Measurements from ENCODE around the gene EXT2.

EXT2 gene

DNA sequence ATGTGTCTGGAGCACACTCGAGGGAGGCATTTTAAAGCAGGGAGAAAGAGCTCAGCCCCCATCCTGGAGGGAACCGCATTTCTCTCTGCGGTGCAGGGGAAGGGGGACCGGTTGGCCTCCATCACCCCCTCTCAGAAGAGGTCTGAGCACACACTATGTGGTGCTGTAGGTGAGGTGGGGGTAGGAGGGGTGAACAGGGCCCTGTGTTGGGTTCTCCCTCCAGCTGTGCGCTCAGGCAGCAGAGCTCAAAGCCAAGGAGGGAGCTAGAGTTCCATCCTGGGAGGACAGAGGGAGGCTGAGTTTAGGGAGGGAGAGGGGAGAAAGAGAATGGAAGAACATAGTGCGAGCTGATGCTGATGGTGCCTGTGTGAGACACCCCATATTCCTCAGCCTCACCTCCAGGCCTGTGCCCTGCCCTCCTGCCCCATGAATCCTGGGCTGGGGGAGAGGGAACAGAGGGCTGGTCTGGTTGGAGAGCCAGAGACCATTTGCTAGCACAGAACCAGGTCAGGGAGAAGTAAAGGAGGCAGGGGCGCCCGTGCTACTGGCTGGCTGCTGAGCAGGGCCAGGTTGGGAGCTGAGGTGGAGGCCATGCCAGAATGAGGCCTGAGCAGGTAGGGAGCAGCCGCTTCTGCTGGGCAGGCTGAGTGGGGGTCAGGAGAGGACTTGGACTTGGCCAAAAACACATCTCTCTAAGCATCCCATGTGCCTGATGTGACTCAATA, 170.7 kb downstream of the EXT2 start:
- Histone ChIP-seq H3K4me3 (ENCODE audit: low read length) (no peak overlapping the region), H2AFZ (ENCODE audit: low read depth, low read length) (no peak overlapping the region), H3K27me3 (ENCODE audit: insufficient read depth, low read length) (peaks cover 2% of the 10 kb centered on the region), H3K4me1 (ENCODE audit: insufficient read depth, low read length) (no peaks in the 10 kb centered on the region), H3K9me3 (ENCODE audit: low read length) (no peaks in the 10 kb centered on the region), H3K36me3 (ENCODE audit: insufficient read depth, low read length) (no peaks in the 10 kb centered on the region)

DNA sequence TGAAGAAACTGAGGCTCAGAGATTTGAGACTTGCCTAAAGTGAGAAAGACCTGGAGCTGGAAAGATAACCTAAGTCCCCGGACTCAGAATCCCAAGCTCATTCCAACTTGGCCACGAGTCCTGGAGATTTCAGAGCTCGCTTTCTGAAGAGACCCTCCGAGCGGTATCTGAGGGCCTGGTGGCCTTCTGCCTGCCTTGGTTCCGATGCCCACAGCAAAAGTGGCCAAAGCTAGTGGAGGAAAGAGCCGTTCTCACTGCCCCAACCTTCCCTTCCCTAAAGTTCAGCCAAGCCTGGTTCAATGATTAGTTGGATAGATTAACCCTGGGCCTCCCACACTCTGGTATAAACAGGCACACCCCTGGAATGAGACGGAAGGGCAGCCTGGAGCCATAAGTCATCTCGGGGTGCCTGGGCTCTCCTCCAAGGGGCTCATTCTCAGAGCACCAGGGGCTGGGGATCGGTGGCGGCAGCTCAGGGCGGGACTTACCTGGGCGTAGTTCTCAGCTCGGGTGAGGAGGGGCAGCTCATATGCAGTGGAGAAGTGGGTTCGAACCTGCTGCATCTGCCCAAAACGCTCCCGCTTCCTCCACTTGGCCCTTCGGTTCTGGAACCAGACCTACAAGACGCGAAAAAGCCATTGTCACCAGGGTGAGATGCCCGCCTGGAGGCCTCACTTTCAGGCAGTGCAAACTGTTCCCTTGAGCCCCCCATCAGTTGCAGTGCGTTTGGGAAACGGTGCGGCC, 171.7 kb downstream of the EXT2 start:
- H3K4me3 ChIP-seq (ENCODE audit: low read length) = no peak overlapping the region
- H2AFZ ChIP-seq (ENCODE audit: low read depth, low read length) = no peak overlapping the region
- H3K9me3 ChIP-seq (ENCODE audit: low read length) = no peaks in the 10 kb centered on the region

DNA sequence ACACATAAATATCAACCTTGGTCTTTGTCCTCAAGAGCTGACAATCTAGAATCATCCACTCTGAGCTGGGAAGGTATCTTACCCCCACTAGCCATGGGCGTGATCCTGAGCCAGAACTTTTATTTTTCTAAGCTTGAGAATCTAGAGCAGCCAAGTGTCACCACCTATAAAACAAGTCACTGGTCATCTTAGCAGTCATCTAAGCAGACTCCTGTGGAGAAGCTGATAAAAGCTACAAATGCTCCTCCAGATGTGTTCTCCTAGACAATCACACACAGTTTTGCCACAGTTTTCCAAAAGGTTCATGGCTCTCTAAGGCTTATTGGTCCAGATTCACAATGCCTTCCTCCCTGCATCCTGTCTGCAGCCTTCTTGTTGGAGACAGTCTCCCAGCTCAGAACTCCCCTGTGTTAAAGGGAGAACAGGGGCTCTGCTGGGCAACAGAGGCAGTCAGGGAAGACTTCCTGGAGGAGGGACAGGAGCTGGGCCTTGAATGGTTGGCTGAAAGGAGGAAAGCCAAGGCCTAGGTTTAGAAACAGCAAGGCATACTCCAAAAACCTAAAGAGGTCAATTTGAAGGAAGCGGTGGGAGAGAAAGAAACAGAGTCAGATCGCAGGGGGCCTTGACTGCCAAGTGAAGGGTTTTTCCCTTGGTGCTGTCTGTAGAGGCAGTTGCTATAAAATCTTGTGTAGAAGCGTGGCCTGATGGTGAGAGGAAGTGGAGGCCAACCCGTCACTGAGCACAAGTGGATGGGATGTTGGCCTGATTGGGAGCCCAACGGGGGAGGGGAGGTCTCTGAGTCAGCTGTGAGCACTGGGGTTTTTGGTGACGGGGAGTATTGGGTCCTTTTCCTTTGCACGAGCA, 172.5 kb downstream of the EXT2 start:
- no peak overlapping the region for H2AFZ ChIP-seq (ENCODE audit: low read depth, low read length)
- no peak overlapping the region for H3K4me3 ChIP-seq (ENCODE audit: low read length)
- no peaks in the 10 kb centered on the region for H3K36me3 ChIP-seq (ENCODE audit: insufficient read depth, low read length)
- no peaks in the 10 kb centered on the region for H3K9me3 ChIP-seq (ENCODE audit: low read length)
- H3K27me3 ChIP-seq (ENCODE audit: insufficient read depth, low read length) = peaks cover 2% of the 10 kb centered on the region
- no peaks in the 10 kb centered on the region for H3K4me1 ChIP-seq (ENCODE audit: insufficient read depth, low read length)

More for the DNA sequence above, 171.7 kb downstream of the EXT2 start:
- H3K27me3 ChIP-seq (ENCODE audit: insufficient read depth, low read length) = peaks cover 2% of the 10 kb centered on the region
- H3K36me3 ChIP-seq (ENCODE audit: insufficient read depth, low read length) = no peaks in the 10 kb centered on the region
- no peaks in the 10 kb centered on the region for H3K4me1 ChIP-seq (ENCODE audit: insufficient read depth, low read length)

DNA sequence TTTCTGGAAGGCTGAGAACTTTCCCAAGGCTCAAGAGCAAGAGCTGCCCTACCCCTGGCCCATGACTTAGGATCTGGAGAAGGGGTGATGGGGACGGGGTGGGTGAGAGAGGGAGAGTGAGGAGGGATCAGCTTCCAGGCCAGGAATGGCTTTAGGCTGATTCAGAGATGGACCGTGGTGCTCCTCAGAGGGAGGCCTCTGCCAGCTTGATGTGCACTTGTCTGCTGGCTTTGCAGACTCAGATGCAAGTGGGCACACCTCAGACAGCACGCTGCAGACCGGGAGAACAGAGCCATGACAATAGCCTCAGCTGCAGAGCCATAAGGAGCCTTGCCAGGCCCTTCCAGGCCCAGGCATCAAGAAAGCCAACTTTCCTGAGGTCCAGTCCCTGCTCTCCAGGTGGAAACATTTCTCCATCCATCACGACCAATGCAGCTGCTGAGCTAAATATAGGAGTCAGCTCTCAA, 173.2 kb downstream of the EXT2 start:
- Histone ChIP-seq H3K27me3 (ENCODE audit: insufficient read depth, low read length) (peaks cover 2% of the 10 kb centered on the region), H2AFZ (ENCODE audit: low read depth, low read length) (no peak overlapping the region), H3K9me3 (ENCODE audit: low read length) (no peaks in the 10 kb centered on the region), H3K4me3 (ENCODE audit: low read length) (no peak overlapping the region), H3K4me1 (ENCODE audit: insufficient read depth, low read length) (no peaks in the 10 kb centered on the region), H3K36me3 (ENCODE audit: insufficient read depth, low read length) (no peaks in the 10 kb centered on the region)

DNA sequence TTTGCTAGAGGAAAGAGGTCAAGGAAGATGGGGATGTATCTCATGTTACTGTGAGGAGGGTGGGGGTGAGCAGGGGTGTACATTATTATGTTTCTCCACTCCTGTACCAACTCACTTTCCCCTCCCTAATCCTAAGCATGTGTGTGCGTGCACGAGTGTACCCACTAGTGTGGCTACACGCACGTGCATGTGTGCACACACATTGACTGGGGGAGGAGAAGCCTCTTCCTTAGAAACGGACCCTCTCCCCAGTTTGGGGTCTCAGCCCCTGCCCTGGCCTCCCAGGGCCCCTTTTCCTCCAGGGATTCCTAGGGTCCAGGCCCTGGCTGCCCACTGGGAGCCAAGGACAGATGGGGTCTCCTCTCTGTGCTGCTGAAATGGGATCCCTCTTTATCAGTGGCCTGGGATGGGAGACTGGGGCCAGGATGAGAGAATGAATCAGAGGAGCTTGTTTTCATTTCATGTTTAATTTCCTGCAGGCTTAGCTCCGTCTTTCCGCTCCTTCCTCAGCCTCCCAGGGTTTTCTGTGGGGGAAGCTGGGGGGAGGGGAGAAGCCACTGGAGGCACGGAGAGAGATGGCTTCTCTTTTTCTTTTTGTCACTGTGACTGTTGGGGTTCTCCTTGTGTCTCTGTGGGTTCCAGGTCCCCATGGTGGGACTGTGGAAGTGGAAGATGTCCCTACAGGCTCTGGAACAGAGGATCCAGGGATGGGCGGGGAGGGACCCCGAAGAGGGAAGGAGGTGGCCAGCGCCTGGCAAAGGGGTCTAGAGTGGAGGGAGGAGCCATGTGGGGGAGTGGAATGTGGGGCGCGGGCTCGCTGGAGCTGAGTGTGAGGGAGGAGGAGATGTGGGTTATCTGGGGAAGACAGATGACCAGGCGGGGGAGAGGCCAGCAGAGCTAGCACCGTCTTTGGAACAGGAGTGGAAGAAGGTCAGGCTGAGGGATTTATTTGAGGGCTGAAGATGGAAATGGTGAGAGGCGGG, 174.2 kb downstream of the EXT2 start:
- no peaks in the 10 kb centered on the region for H3K9me3 ChIP-seq (ENCODE audit: low read length)
- no peaks in the 10 kb centered on the region for H3K36me3 ChIP-seq (ENCODE audit: insufficient read depth, low read length)
- peaks cover 2% of the 10 kb centered on the region for H3K27me3 ChIP-seq (ENCODE audit: insufficient read depth, low read length)
- no peak overlapping the region for H3K4me3 ChIP-seq (ENCODE audit: low read length)
- no peaks in the 10 kb centered on the region for H3K4me1 ChIP-seq (ENCODE audit: insufficient read depth, low read length)
- H2AFZ ChIP-seq (ENCODE audit: low read depth, low read length) = no peak overlapping the region

DNA sequence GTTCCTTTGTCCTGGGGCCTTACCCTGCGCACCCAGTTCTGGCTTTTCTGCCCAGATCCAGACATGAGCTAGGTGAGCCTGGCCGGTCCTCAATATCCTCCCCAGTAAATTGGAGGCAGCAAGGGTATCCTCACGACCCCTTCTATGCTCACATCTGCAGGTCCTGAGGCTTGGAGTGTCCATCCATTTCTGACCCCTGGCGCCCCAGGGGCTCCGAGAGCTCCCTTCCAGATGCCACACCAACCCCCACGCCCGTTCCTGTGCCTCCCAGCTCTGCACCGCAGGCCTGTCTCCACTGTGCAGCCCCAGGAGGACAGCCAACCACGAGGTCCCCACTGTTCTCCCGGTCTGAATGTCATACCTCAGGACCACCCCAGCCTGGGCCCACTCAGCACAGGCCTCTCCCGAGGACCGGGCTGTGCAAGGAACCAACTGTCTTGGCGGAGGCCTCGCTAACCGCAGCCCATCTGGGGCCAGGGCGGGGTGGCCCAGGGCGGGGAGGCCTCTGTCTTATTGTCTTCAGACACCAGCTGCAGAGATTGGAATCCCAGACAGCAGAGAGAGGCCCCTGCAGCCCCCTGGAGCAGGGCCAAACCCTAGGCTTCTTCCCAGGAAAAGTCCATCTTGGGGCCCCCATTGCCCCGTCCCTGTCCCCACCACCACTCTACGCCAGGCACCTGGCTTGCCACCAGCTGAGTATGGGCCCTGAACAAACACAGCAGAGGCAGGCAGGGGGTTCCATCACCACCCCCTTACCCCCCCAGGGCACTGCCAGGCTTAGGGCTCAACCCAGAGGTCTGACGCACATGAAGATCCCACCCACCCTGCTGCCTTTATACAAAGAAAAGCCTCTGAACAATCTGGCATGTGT, 175.2 kb downstream of the EXT2 start:
- peaks cover 2% of the 10 kb centered on the region for H3K27me3 ChIP-seq (ENCODE audit: insufficient read depth, low read length)
- no peaks in the 10 kb centered on the region for H3K36me3 ChIP-seq (ENCODE audit: insufficient read depth, low read length)
- no peaks in the 10 kb centered on the region for H3K4me1 ChIP-seq (ENCODE audit: insufficient read depth, low read length)
- no peak overlapping the region for H3K4me3 ChIP-seq (ENCODE audit: low read length)
- no peaks in the 10 kb centered on the region for H3K9me3 ChIP-seq (ENCODE audit: low read length)
- no peak overlapping the region for H2AFZ ChIP-seq (ENCODE audit: low read depth, low read length)

DNA sequence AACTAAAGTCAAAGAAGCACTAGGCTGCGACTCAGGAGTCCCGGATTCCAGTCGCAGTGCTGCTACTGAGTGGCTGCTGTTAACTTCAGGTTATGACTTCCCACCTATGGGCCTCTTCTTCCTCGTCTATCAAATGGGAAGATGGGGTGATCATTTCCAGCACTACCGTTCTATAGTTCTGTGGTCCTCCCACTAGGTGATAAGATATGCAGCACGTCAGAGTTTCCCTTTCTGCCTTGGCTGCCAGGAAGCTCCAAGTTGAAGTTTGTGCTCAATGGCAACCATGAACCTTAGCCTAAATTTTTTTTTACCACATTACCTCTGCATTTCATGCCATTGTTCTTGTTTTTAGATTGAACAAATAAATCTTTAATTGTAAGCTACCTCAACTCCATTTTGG, 175.8 kb downstream of the EXT2 start:
- H3K27me3 ChIP-seq (ENCODE audit: insufficient read depth, low read length) = no peaks in the 10 kb centered on the region
- no peaks in the 10 kb centered on the region for H3K36me3 ChIP-seq (ENCODE audit: insufficient read depth, low read length)
- H3K4me1 ChIP-seq (ENCODE audit: insufficient read depth, low read length) = no peaks in the 10 kb centered on the region
- no peak overlapping the region for H2AFZ ChIP-seq (ENCODE audit: low read depth, low read length)
- no peak overlapping the region for H3K4me3 ChIP-seq (ENCODE audit: low read length)
- no peaks in the 10 kb centered on the region for H3K9me3 ChIP-seq (ENCODE audit: low read length)

DNA sequence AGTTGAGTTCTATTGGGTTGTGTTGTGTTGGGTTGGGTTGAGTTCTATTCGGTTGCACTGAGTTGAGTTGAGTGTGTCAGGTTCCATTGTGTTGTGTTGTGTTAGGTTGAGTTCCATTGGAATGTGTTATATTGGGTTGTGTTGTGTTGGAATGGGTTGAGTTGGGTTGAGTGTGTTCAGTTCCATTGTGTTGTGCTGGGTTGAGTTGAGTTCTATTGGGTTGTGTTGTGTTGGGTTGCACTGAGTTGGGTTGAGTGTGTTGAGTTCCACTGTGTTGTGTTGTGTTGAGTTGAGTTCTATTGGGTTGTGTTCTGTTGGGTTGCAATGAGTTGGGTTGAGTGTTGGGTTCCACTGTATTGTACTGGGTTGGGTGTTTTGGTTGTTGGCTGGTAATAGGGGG, 178.9 kb downstream of the EXT2 start:
- no peaks in the 10 kb centered on the region for H3K36me3 ChIP-seq (ENCODE audit: insufficient read depth, low read length)
- no peak overlapping the region for H3K4me3 ChIP-seq (ENCODE audit: low read length)
- H3K4me1 ChIP-seq (ENCODE audit: insufficient read depth, low read length) = no peaks in the 10 kb centered on the region
- H3K9me3 ChIP-seq (ENCODE audit: low read length) = no peaks in the 10 kb centered on the region
- peaks cover 6% of the 10 kb centered on the region for H3K27me3 ChIP-seq (ENCODE audit: insufficient read depth, low read length)
- H2AFZ ChIP-seq (ENCODE audit: low read depth, low read length) = no peak overlapping the region

DNA sequence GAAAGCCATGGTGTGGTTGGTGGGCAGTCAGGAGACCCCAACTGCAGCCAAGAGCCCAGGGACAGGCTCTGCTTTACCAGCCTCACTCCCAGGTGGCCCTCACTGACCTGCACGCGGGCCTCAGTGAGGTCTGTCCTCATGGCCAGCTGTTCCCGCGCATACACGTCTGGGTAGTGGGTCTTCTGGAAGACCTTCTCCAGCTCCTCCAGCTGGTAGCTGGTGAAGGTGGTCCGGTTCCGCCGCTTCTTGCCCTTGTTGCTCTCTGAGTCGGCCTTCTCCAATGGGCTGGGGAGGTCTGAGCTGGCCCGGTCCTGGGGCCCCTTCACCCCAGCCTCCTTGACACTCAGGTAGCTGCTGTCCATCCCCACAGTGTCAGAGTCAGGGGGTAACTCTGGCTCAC, 179.8 kb downstream of the EXT2 start:
- no peak overlapping the region for H3K4me3 ChIP-seq (ENCODE audit: low read length)

DNA sequence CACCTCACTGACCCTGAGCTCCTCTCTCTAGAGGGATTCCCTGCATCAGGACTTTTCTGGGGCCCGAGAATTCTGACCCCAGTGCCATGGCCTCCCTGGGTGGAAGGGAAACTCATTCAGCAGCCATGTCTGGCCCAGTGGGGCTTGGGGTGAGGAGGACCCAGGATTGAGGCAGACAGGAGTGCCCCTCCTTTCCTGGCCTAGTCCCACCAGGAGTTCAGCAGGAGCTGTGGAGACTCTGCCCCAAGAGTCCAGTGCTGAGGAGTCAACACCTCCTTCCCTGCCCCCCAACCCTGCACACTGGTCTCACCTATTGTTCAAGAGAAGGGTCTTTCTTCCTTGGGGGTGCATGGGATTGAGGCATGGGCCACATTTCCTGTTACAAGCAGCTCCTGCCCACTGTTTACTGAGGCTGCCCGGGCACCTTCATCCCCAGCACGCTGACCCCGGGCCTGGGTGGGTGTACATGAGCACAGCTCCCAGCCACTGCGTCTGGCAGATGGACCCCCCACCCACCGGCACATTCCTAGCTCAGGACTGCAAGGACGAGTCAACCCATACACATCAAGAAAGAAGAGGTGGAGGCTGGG, 180.6 kb downstream of the EXT2 start:
- Histone ChIP-seq H3K4me1 (ENCODE audit: insufficient read depth, low read length) (no peaks in the 10 kb centered on the region), H3K27me3 (ENCODE audit: insufficient read depth, low read length) (peaks cover 6% of the 10 kb centered on the region), H3K4me3 (ENCODE audit: low read length) (no peak overlapping the region)

More for the DNA sequence above, 179.8 kb downstream of the EXT2 start:
- no peaks in the 10 kb centered on the region for H3K4me1 ChIP-seq (ENCODE audit: insufficient read depth, low read length)
- no peaks in the 10 kb centered on the region for H3K36me3 ChIP-seq (ENCODE audit: insufficient read depth, low read length)
- H2AFZ ChIP-seq (ENCODE audit: low read depth, low read length) = no peak overlapping the region
- peaks cover 6% of the 10 kb centered on the region for H3K27me3 ChIP-seq (ENCODE audit: insufficient read depth, low read length)
- H3K9me3 ChIP-seq (ENCODE audit: low read length) = no peaks in the 10 kb centered on the region

More for the DNA sequence above, 180.6 kb downstream of the EXT2 start:
- Histone ChIP-seq H3K36me3 (ENCODE audit: insufficient read depth, low read length) (no peaks in the 10 kb centered on the region), H3K9me3 (ENCODE audit: low read length) (no peaks in the 10 kb centered on the region), H2AFZ (ENCODE audit: low read depth, low read length) (no peak overlapping the region)

Data from neuron (in vitro differentiated cells).